K562 (cell line): ENCODE data around the gene KCND1. TPM values are rescaled to one million over a fixed set of nuclear protein-coding genes. Genes with fewer than 3 reads are reported as not detected.
A peak's percentile ranks its signal among the peaks of the same experiment; 100 is the strongest.

Experiments used
- ATAC-seq: fragments of 200-7000 bp; cut with Tn5 transposase; 3 replicates; pipeline ENCODE4 v1.9.1; 2020; ENCODE audit warnings: moderate library complexity
- BruUV-seq: library from RNA; stranded (reverse); fragments of 400-500 nt; replicated peaks from 2 replicates; lab custom pipeline; 2021; lab: Mats Ljungman, UMichigan
- CTCF ChIA-PET: fragments of 300-600 bp; formaldehyde crosslinking; extraction: SDS; loops from one replicate; lab custom pipeline; 2021; ENCODE audit warnings: low intra/inter-chr PET ratio; lab: Yijun Ruan, JAX
- POLR2A ChIA-PET: fragments of 300-600, 350-650 bp; sonication (Branson Sonifier 250); formaldehyde crosslinking; extraction: SDS; loops from one replicate; lab custom pipeline; 2021; ENCODE audit warnings: antibody characterized with exemption, inconsistent platforms; lab: Yijun Ruan, JAX
- DNase-seq, 4 experiments: peaks; one replicate each; pipeline versions ENCODE4 v3.0.0 to v3.0.0-alpha.2; 2011 to 2018; ENCODE audit warnings: low spot score in 3 of 4, mixed read lengths in 3 of 4; ENCODE audit errors: extremely low read depth in 1 of 4
- FAIRE-seq: peaks from 2 replicates; lab custom pipeline; 2011; peaks lifted over from hg19 to GRCh38; lab: Jason Lieb, UNC
- H2AFZ ChIP-seq: 2 replicates; pipeline ENCODE4 v1.6.0; 2011; ENCODE audit warnings: low read depth, low read length, control low read depth, inconsistent platforms
- H3K27ac ChIP-seq: fragments of 200-600 bp; 3 replicates; pipeline ENCODE4 v1.8.0; 2011; ENCODE audit warnings: low read depth, mild to moderate bottlenecking, control low read depth, inconsistent platforms, low read length, moderate library complexity, mixed read lengths; ENCODE audit errors: extremely low read depth
- H3K27me3 ChIP-seq, 2 experiments: fragments of 300-600 bp in 1 of 2; 2 replicates in 1 of 2; 3 replicates in 1 of 2; pipeline versions ENCODE4 v1.6.0 to v1.8.0; 2011; ENCODE audit warnings: inconsistent platforms in 2 of 2, low read length in 2 of 2, mild to moderate bottlenecking in 1 of 2, mixed read lengths in 1 of 2, moderate library complexity in 1 of 2; ENCODE audit not compliant: control insufficient read depth in 2 of 2, insufficient read depth in 2 of 2
- H3K36me3 ChIP-seq: fragments of 300-600 bp; 3 replicates; pipeline ENCODE4 v1.8.0; 2011; ENCODE audit warnings: mild to moderate bottlenecking, low read length, inconsistent platforms; ENCODE audit not compliant: control insufficient read depth, insufficient read depth
- H3K4me1 ChIP-seq, 2 experiments: fragments of 200-600 bp in 1 of 2; replicated peaks in 1 of 2; 2 replicates in 1 of 2; 3 replicates in 1 of 2; pipeline versions ENCODE4 v1.5.1 to v1.8.0; 2011; ENCODE audit warnings: inconsistent platforms in 2 of 2, low read length in 2 of 2, mild to moderate bottlenecking in 1 of 2, mixed read lengths in 1 of 2, moderate library complexity in 1 of 2; ENCODE audit not compliant: control insufficient read depth in 2 of 2, insufficient read depth in 2 of 2
- H3K4me2 ChIP-seq: 2 replicates; pipeline ENCODE4 v1.6.1; 2011; ENCODE audit warnings: low read length, control low read depth, inconsistent platforms, mixed read lengths; ENCODE audit not compliant: insufficient read depth
- H3K4me3 ChIP-seq: fragments of 200-600 bp; sonication (generic), shearing (Covaris generic); 2 replicates; pipeline ENCODE4 v1.5.1; 2016; ENCODE audit warnings: control low read depth, inconsistent platforms
- H3K79me2 ChIP-seq: fragments of 200-600 bp; 3 replicates; pipeline ENCODE4 v1.8.0; 2011; ENCODE audit warnings: low read length, inconsistent platforms; ENCODE audit not compliant: control insufficient read depth, insufficient read depth
- H3K9ac ChIP-seq, 2 experiments: 2 replicates each; pipeline versions ENCODE4 v1.6.0 to v1.6.1; 2011; ENCODE audit warnings: low read depth in 2 of 2, low read length in 2 of 2, control low read depth in 1 of 2, inconsistent platforms in 1 of 2, mild to moderate bottlenecking in 1 of 2, mixed read lengths in 1 of 2; ENCODE audit not compliant: insufficient read depth in 1 of 2
- H3K9me1 ChIP-seq: one replicate; pipeline ENCODE4 v1.6.0; 2011; ENCODE audit warnings: inconsistent platforms, mild to moderate bottlenecking, low read length, moderate library complexity; ENCODE audit not compliant: control insufficient read depth, insufficient read depth
- H3K9me3 ChIP-seq: replicated peaks from 2 replicates; pipeline ENCODE4 v1.5.1; 2011; ENCODE audit warnings: low read depth, low read length, inconsistent platforms; ENCODE audit not compliant: control insufficient read depth, insufficient read depth
- H4K20me1 ChIP-seq: replicated peaks from 2 replicates; pipeline ENCODE4 v1.6.1; 2011; ENCODE audit warnings: low read length, inconsistent platforms, mixed read lengths; ENCODE audit not compliant: control insufficient read depth, insufficient read depth
- CTBP1 ChIP-seq: fragments of 450-650 bp; IDR thresholded peaks from 2 replicates; pipeline ENCODE4 v1.6.1; 2016; ENCODE audit warnings: borderline replicate concordance
- ILK ChIP-seq: fragments of 450-650 bp; IDR thresholded peaks from 2 replicates; pipeline ENCODE4 v1.6.1; 2016; ENCODE audit warnings: missing genetic modification characterization, low read depth, mild to moderate bottlenecking, missing compliant biosample characterization, moderate library complexity, borderline replicate concordance
- RB1 ChIP-seq: fragments of 450-650 bp; IDR thresholded peaks from 2 replicates; pipeline ENCODE4 v1.6.1; 2017; ENCODE audit warnings: low read depth, mild to moderate bottlenecking
- RBFOX2 ChIP-seq: fragments of 200-400 bp; formaldehyde crosslinking; IDR thresholded peaks from 2 replicates; pipeline ENCODE4 v1.6.1; 2017; ENCODE audit warnings: low read depth, mild to moderate bottlenecking, low read length, moderate library complexity
- RHOXF2B ChIP-seq: fragments of 250-450 bp; sonication (Bioruptor Pico); conservative IDR thresholded peaks from 2 replicates; pipeline ENCODE4 v1.5.1; 2021
- SP2 ChIP-seq: IDR thresholded peaks from 2 replicates; pipeline ENCODE4 v1.6.1; 2011; ENCODE audit warnings: mild to moderate bottlenecking, low read depth, low read length, moderate library complexity; ENCODE audit not compliant: poor library complexity, severe bottlenecking; ENCODE audit errors: extremely low read depth
- ZNF3 ChIP-seq: fragments of 250-450 bp; sonication (Bioruptor Pico); IDR thresholded peaks from 2 replicates; pipeline ENCODE4 v1.5.0; 2021; ENCODE audit warnings: mild to moderate bottlenecking, moderate library complexity
- WGBS: fragments of 100-300 bp; shearing (Covaris generic); methylation state at CpG from one replicate; pipeline ENCODE4 v1.1.6; 2016; ENCODE audit warnings: low coverage, mixed read lengths; ENCODE audit not compliant: insufficient coverage; ENCODE audit errors: missing lambda C conversion rate; 5-methylcytosine and 5-hydroxymethylcytosine counted together
- in situ Hi-C: fragments of 300-500 bp; cut with MboI; formaldehyde crosslinking; loops from 4 replicates; pipeline ENCODE4 v1.15.0; 2018; ENCODE audit warnings: inconsistent platforms, mixed read lengths
- intact Hi-C: fragments of 100-400 bp; cut with micrococcal nuclease; formaldehyde crosslinking; loops from 2 replicates; pipeline ENCODE4 v1.14.2; 2022
- polyA plus RNA-seq, 8 experiments: library from polyadenylated mRNA; depleted of rRNA in 4 of 8; stranded (reverse) in 5 of 8; unstranded in 3 of 8; fragments of >200 nt; fragmentation: Nextera tagmentation in 2 of 8; fragmentation: Illumina TruSeq in 1 of 8; extraction: Ambion mirVana in 2 of 8; extraction: Trizol in 1 of 8; gene quantifications; 2 replicates each; pipeline versions ENCODE4 v1.2.1 to v1.2.3, GENCODE V29; 2011 to 2014; ENCODE audit warnings: inconsistent platforms in 1 of 8, missing spikeins in 1 of 8
- total RNA-seq, 7 experiments: library from RNA; depleted of rRNA in 6 of 7; stranded (reverse); fragments of >200 nt in 6 of 7; fragmentation: Illumina TruSeq in 2 of 7; extraction: Trizol in 2 of 7; gene quantifications; 2 replicates each; pipeline versions ENCODE4 v1.2.1 to v1.2.3, GENCODE V29; 2011 to 2021; ENCODE audit warnings: low replicate concordance in 1 of 7
- TF ChIP-seq, protein P1 (sequence below): fragments of 450-650 bp; IDR thresholded peaks from 2 replicates; pipeline ENCODE4 v1.6.1; 2016; ENCODE audit warnings: mild to moderate bottlenecking, moderate library complexity
- TF ChIP-seq, protein P2 (sequence below): fragments of 450-650 bp; IDR thresholded peaks from 2 replicates; pipeline ENCODE4 v1.6.1; 2014; ENCODE audit warnings: low read depth, mild to moderate bottlenecking, moderate library complexity, borderline replicate concordance

Gene KCND1
- total and polyA plus RNA-seq, 9 of the 15 experiments (the other 6 are each of a cell fraction or from before 2014, with no cell fraction given), result 0.06 to 0.83 (median 0.39) TPM; not detected in 1

DNA sequence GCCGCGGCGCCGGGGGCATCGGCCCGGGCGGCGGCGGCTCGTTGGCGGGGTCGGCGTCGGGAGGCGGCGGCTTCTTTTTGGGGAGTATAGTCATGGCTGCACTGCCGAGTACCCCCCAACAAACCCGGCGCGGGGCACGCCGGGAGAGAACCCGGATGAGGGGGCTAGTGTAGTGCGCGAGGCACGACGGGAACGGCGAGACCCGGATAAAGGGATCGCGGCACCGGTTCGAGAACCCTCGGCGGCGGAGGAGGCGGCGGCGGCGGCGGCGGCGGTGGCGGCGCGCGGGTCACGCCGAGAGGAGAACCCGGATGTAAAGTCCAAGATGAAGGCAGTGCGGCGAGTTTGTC is 14.2 kb downstream of the KCND1 start, which contains the start of gene OTUD5:
OTUD5 (minus strand) TSS at position 131 of the 350 bp plus-strand sequence; CDS start at position 94, 37 bp downstream.
- Histone ChIP-seq H4K20me1 (peaks cover 12% of the 10 kb centered on the region; the same call in 1 of the 2 replicates), H3K9me3 (no peaks in the 10 kb centered on the region), H3K4me1 (peaks cover 29 to 58% of the 10 kb centered on the region in 2 experiments), H3K9ac (peak within 1 kb of the TSS; percentile 95 to 96), H3K4me3 (peak within 1 kb of the TSS; percentile 84), H3K27me3 (no peaks in the 10 kb centered on the region; a peak in 1 of 5 replicates), H3K4me2 (peak within 1 kb of the TSS; percentile 95), H3K27ac (peak within 1 kb of the TSS; percentile 98), H3K79me2 (peaks cover 67% of the 10 kb centered on the region), H3K9me1 (peaks cover 8% of the 10 kb centered on the region), H2AFZ (peak within 1 kb of the TSS; percentile 94), H3K36me3 (peaks cover 44% of the 10 kb centered on the region)
- BruUV-seq, result no TSS peak
- in situ Hi-C loops (no loop called here), intact Hi-C loops (loop anchor here (2.0 to 10.0 kb wide), 3 partner anchors 45 to 217 kb away; partner anchors contain the start of genes GRIPAP1 and PLP2)
- peak in 3 of 4 experiments; percentile 66 to 85 (median 77) for DNase-seq
- ATAC-seq, result peak; percentile 40
- CTCF ChIA-PET, result interaction anchor here (0.6 kb wide), 1 partner anchor 385 kb away, joined by 4 read pairs; no protein-coding TSS in a partner anchor
- 0% methylated on average over 24 of the region's 53 CpGs for WGBS
- no peak for FAIRE-seq
- POLR2A ChIA-PET, result interaction anchor here (0.6 to 1.7 kb wide), 8 partner anchors 11 to 233 kb away, joined by 3 to 11 read pairs (median 3); no protein-coding TSS in a partner anchor
- peak; percentile 11; the same call in 1 of the 2 replicates for TF ChIP-seq CTBP1
- no peak for TF ChIP-seq ZNF3 (CRISPR knock-in tag)
- peak; percentile 89 for TF ChIP-seq RBFOX2
- TF ChIP-seq, protein P1, sequence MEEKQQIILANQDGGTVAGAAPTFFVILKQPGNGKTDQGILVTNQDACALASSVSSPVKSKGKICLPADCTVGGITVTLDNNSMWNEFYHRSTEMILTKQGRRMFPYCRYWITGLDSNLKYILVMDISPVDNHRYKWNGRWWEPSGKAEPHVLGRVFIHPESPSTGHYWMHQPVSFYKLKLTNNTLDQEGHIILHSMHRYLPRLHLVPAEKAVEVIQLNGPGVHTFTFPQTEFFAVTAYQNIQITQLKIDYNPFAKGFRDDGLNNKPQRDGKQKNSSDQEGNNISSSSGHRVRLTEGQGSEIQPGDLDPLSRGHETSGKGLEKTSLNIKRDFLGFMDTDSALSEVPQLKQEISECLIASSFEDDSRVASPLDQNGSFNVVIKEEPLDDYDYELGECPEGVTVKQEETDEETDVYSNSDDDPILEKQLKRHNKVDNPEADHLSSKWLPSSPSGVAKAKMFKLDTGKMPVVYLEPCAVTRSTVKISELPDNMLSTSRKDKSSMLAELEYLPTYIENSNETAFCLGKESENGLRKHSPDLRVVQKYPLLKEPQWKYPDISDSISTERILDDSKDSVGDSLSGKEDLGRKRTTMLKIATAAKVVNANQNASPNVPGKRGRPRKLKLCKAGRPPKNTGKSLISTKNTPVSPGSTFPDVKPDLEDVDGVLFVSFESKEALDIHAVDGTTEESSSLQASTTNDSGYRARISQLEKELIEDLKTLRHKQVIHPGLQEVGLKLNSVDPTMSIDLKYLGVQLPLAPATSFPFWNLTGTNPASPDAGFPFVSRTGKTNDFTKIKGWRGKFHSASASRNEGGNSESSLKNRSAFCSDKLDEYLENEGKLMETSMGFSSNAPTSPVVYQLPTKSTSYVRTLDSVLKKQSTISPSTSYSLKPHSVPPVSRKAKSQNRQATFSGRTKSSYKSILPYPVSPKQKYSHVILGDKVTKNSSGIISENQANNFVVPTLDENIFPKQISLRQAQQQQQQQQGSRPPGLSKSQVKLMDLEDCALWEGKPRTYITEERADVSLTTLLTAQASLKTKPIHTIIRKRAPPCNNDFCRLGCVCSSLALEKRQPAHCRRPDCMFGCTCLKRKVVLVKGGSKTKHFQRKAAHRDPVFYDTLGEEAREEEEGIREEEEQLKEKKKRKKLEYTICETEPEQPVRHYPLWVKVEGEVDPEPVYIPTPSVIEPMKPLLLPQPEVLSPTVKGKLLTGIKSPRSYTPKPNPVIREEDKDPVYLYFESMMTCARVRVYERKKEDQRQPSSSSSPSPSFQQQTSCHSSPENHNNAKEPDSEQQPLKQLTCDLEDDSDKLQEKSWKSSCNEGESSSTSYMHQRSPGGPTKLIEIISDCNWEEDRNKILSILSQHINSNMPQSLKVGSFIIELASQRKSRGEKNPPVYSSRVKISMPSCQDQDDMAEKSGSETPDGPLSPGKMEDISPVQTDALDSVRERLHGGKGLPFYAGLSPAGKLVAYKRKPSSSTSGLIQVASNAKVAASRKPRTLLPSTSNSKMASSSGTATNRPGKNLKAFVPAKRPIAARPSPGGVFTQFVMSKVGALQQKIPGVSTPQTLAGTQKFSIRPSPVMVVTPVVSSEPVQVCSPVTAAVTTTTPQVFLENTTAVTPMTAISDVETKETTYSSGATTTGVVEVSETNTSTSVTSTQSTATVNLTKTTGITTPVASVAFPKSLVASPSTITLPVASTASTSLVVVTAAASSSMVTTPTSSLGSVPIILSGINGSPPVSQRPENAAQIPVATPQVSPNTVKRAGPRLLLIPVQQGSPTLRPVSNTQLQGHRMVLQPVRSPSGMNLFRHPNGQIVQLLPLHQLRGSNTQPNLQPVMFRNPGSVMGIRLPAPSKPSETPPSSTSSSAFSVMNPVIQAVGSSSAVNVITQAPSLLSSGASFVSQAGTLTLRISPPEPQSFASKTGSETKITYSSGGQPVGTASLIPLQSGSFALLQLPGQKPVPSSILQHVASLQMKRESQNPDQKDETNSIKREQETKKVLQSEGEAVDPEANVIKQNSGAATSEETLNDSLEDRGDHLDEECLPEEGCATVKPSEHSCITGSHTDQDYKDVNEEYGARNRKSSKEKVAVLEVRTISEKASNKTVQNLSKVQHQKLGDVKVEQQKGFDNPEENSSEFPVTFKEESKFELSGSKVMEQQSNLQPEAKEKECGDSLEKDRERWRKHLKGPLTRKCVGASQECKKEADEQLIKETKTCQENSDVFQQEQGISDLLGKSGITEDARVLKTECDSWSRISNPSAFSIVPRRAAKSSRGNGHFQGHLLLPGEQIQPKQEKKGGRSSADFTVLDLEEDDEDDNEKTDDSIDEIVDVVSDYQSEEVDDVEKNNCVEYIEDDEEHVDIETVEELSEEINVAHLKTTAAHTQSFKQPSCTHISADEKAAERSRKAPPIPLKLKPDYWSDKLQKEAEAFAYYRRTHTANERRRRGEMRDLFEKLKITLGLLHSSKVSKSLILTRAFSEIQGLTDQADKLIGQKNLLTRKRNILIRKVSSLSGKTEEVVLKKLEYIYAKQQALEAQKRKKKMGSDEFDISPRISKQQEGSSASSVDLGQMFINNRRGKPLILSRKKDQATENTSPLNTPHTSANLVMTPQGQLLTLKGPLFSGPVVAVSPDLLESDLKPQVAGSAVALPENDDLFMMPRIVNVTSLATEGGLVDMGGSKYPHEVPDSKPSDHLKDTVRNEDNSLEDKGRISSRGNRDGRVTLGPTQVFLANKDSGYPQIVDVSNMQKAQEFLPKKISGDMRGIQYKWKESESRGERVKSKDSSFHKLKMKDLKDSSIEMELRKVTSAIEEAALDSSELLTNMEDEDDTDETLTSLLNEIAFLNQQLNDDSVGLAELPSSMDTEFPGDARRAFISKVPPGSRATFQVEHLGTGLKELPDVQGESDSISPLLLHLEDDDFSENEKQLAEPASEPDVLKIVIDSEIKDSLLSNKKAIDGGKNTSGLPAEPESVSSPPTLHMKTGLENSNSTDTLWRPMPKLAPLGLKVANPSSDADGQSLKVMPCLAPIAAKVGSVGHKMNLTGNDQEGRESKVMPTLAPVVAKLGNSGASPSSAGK, result no peak
- TF ChIP-seq, protein P2, sequence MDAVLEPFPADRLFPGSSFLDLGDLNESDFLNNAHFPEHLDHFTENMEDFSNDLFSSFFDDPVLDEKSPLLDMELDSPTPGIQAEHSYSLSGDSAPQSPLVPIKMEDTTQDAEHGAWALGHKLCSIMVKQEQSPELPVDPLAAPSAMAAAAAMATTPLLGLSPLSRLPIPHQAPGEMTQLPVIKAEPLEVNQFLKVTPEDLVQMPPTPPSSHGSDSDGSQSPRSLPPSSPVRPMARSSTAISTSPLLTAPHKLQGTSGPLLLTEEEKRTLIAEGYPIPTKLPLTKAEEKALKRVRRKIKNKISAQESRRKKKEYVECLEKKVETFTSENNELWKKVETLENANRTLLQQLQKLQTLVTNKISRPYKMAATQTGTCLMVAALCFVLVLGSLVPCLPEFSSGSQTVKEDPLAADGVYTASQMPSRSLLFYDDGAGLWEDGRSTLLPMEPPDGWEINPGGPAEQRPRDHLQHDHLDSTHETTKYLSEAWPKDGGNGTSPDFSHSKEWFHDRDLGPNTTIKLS, result no peak
- no peak for TF ChIP-seq SP2
- TF ChIP-seq RB1, result peak; percentile 35; the same call in 1 of the 2 replicates
- TF ChIP-seq ILK, result no peak
- TF ChIP-seq RHOXF2B (CRISPR knock-in tag), result no peak
